ENCODE measurements around the gene LSAMP.

LSAMP gene

DNA sequence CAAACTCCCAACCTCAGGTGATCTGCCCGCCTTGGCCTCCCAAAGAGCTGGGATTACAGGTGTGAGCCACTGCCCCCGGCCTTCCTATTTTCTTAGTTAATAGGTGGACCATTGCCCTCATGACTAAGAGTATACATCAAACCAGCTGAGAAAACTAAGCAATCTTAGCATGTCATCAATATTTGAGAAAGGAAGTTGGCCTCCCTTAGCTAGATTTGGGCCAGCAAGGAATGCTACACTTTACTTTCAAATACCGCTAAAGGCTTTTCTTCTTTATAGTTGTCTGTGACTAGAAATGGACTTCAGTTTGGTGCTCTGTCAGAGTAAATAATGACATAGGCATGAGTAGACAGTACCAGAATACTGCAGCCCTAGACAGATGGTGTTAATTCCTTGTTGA is 622.7 kb downstream of the LSAMP start:
- DNase-seq (ENCODE audit: low read depth), result no peak
- TF ChIP-seq, protein P1, sequence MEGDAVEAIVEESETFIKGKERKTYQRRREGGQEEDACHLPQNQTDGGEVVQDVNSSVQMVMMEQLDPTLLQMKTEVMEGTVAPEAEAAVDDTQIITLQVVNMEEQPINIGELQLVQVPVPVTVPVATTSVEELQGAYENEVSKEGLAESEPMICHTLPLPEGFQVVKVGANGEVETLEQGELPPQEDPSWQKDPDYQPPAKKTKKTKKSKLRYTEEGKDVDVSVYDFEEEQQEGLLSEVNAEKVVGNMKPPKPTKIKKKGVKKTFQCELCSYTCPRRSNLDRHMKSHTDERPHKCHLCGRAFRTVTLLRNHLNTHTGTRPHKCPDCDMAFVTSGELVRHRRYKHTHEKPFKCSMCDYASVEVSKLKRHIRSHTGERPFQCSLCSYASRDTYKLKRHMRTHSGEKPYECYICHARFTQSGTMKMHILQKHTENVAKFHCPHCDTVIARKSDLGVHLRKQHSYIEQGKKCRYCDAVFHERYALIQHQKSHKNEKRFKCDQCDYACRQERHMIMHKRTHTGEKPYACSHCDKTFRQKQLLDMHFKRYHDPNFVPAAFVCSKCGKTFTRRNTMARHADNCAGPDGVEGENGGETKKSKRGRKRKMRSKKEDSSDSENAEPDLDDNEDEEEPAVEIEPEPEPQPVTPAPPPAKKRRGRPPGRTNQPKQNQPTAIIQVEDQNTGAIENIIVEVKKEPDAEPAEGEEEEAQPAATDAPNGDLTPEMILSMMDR (conservative IDR thresholded peaks at IDR 0.05; ENCODE audit: low read depth, low read length), result no peak
- H3K4me3 ChIP-seq (ENCODE audit: low read length), result no peak overlapping the region

DNA sequence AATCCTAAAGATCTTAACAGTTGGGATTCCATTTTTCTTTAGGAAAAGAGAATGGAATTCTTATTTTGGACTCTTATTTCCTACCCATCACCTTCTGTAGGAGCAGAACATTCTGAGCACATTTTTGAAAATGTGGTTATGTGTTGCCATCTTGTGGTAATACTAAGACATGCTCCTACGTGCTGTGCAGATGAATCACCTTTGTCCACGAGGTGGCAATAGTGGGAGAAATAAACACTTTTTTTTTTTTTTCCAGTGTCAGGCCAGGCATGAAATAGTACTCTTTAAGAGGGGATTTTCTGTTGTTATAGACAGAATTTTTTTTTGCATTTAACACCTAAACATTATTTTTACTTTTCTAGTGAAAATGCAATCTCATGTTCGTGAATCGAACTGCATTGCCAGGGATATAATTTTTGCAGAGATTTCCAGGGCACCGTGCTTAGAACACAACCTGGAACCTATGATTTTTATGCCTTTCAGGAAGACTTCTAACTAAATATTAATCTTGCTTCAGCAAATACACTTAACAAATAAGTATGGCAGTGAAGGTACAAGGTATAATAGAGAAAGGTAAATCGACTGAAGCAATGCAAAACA is 625.4 kb downstream of the LSAMP start:
- no peak overlapping the region for H3K4me3 ChIP-seq (ENCODE audit: low read length)
- DNase-seq (ENCODE audit: low read depth), result no peak
- TF ChIP-seq, protein P1 (conservative IDR thresholded peaks at IDR 0.05; ENCODE audit: low read depth, low read length), result peak; percentile 98

DNA sequence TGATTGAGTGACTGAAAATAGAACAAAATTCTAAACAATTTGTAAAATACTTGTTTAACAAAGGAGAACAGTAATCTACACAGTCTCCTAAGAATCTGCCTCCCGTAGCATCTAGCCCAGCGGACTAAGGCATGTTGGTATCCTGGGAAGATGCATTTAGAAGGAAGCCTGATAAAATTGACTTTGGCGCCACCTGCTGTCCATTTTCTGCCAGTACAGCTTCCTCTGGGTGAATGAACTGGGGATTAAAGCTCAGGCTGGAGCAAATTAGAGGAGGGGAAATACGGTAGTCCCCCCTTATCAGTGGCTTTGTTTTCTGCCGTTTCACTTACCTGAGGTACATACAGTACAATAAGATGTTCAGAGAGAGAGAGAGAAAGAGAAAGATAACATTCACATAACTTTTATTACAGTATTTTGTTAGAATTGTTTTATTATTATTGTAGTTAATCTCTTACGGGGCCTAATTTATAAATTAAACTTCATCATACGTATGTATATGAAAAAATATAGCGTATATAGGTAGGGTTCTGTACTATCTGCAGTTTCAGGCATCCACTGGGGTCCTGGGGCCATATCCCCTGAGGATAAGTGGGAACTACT is 630.4 kb downstream of the LSAMP start:
- no peak for DNase-seq (ENCODE audit: low read depth)
- no peak overlapping the region for H3K4me3 ChIP-seq (ENCODE audit: low read length)
- TF ChIP-seq, protein P1 (conservative IDR thresholded peaks at IDR 0.05; ENCODE audit: low read depth, low read length), result peak; percentile 90

GRCh38 chr3:115814006-115814405 is 631.3 kb downstream of the LSAMP start:
- no peak for DNase-seq (ENCODE audit: low read depth)
- TF ChIP-seq, protein P1 (conservative IDR thresholded peaks at IDR 0.05; ENCODE audit: low read depth, low read length), result no peak
- H3K4me3 ChIP-seq (ENCODE audit: low read length), result no peak overlapping the region

- H3K4me3 ChIP-seq (ENCODE audit: low read length), result no peak overlapping the region
- TF ChIP-seq, protein P1 (conservative IDR thresholded peaks at IDR 0.05; ENCODE audit: low read depth, low read length), result no peak
- DNase-seq (ENCODE audit: low read depth), result no peak
Observed at GRCh38 chr3:115808816-115809215, 636.5 kb downstream of the LSAMP start.

DNA sequence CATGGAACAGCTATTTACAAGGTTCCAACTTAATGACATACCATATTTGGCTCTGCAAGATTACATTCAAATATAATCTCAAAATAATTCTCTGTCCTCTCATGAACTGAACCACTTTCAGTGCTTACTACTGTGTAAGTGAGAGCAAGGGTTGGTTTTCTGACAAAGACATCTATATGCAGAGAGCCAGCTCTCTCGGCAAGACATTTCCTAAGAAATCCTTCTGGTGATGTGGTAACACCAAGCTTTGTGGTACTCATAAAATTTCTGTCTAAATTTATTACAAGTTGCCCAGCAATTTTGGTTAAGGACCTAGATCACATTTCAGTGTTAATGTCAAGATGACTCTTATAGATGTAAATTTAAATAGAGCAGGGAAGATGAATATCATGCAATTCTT is 637.0 kb downstream of the LSAMP start:
- DNase-seq (ENCODE audit: low read depth), result no peak
- H3K4me3 ChIP-seq (ENCODE audit: low read length), result no peak overlapping the region
- TF ChIP-seq, protein P1 (conservative IDR thresholded peaks at IDR 0.05; ENCODE audit: low read depth, low read length), result no peak

DNA sequence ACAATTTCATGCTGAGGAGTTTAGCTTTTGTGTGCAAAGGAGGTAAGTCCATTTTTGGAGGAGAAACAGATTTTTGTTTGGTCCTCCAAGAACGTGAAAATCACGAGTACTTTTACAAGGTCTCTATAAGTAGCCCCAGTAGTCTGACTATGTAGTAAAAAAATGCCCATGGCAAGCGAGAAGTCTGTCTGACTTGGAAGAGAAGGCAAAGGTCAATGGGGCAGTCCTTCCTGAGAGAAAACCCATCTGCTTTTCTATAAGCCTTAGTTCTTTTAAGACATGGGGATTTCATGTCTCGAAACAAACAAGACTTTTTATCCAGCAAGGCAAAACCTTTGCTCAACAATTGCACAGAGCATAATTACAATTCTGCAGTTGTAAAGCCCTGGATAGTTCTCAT is 638.8 kb downstream of the LSAMP start:
- TF ChIP-seq, protein P1 (conservative IDR thresholded peaks at IDR 0.05; ENCODE audit: low read depth, low read length), result no peak
- no peak for DNase-seq (ENCODE audit: low read depth)
- no peak overlapping the region for H3K4me3 ChIP-seq (ENCODE audit: low read length)

Data from retinal pigment epithelial cell (primary cell).